Tibial nerve (tissue), 4 donors: ENCODE data around the gene GJA1. TPM values are rescaled to one million over a fixed set of nuclear protein-coding genes. Genes with fewer than 3 reads are reported as not detected.

Experiments
- DNase-seq, 2 donors: peaks; one replicate each; pipeline ENCODE4 v3.0.0-alpha.2; 2019; ENCODE audit warnings: low spot score in 2 of 2
- H3K27ac ChIP-seq, 4 donors: fragments of 200-600 bp; sonication (generic) in 3 of 4; one replicate each; pipeline ENCODE4 v1.5.1; 2017 to 2019; ENCODE audit warnings: mild to moderate bottlenecking in 1 of 4
- H3K27me3 ChIP-seq, 2 donors: fragments of 200-600 bp; sonication (generic) in 1 of 2; one replicate each; pipeline versions ENCODE4 v1.5.1 to v1.6.0; 2017 to 2019
- H3K36me3 ChIP-seq, 3 donors: fragments of 200-600 bp; sonication (generic); one replicate each; pipeline ENCODE4 v1.5.1; 2018 to 2019
- H3K4me1 ChIP-seq, 4 donors: fragments of 200-600 bp; sonication (generic) in 3 of 4; one replicate each; pipeline ENCODE4 v1.5.1; 2017 to 2019
- H3K4me3 ChIP-seq, 4 donors: fragments of 200-600 bp; sonication (generic) in 3 of 4; one replicate each; pipeline ENCODE4 v1.5.1; 2017 to 2019; ENCODE audit warnings: mild to moderate bottlenecking in 1 of 4, moderate library complexity in 1 of 4
- H3K9me3 ChIP-seq, 4 donors: fragments of 200-600 bp; sonication (generic) in 3 of 4; one replicate each; pipeline ENCODE4 v1.5.1; 2017 to 2019
- EP300 ChIP-seq, 2 donors: sonication (generic); formaldehyde crosslinking; IDR thresholded peaks; one replicate each; pipeline ENCODE4 v1.6.1; 2017; ENCODE audit warnings: antibody characterized with exemption in 2 of 2, mild to moderate bottlenecking in 1 of 2
- POLR2A ChIP-seq, 2 donors: fragments of 450-650 bp; IDR thresholded peaks; one replicate each; pipeline ENCODE4 v1.6.1; 2017; ENCODE audit warnings: antibody characterized with exemption in 2 of 2, mild to moderate bottlenecking in 2 of 2, moderate library complexity in 2 of 2
- WGBS, 2 donors: methylation state at CpG; one replicate each; pipeline ENCODE4 v1.1.5; 2018; 5-methylcytosine and 5-hydroxymethylcytosine counted together
- total RNA-seq, 4 donors: library from RNA; depleted of rRNA; stranded (reverse); fragments of >200 nt; gene quantifications; one replicate each; pipeline ENCODE4 v1.1.0, GENCODE V29; 2016
- TF ChIP-seq, protein P1 (sequence below), 5 experiments: fragments of 200-600 bp in 3 of 5; fragments of 450-650 bp in 2 of 5; sonication (generic) in 3 of 5; IDR thresholded peaks; one replicate each; pipeline ENCODE4 v1.5.1; 2016 to 2019; ENCODE audit warnings: antibody characterized with exemption in 5 of 5, mild to moderate bottlenecking in 3 of 5, moderate library complexity in 2 of 5

GJA1 gene
- total RNA-seq, 4 donors from 2014 or later, result 37.7 to 44.7 (median 41.6) TPM

GRCh38 chr6:121451250-121451649, 15.8 kb downstream of the GJA1 start:
- H3K9me3 ChIP-seq, result no peaks in the 10 kb centered on the region
- H3K27ac ChIP-seq, result no peak overlapping the region
- no peak for DNase-seq
- no peaks in the 10 kb centered on the region for H3K27me3 ChIP-seq
- TF ChIP-seq, protein P1, sequence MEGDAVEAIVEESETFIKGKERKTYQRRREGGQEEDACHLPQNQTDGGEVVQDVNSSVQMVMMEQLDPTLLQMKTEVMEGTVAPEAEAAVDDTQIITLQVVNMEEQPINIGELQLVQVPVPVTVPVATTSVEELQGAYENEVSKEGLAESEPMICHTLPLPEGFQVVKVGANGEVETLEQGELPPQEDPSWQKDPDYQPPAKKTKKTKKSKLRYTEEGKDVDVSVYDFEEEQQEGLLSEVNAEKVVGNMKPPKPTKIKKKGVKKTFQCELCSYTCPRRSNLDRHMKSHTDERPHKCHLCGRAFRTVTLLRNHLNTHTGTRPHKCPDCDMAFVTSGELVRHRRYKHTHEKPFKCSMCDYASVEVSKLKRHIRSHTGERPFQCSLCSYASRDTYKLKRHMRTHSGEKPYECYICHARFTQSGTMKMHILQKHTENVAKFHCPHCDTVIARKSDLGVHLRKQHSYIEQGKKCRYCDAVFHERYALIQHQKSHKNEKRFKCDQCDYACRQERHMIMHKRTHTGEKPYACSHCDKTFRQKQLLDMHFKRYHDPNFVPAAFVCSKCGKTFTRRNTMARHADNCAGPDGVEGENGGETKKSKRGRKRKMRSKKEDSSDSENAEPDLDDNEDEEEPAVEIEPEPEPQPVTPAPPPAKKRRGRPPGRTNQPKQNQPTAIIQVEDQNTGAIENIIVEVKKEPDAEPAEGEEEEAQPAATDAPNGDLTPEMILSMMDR (IDR thresholded peaks at IDR 0.05), result no peak
- TF ChIP-seq POLR2A (IDR thresholded peaks at IDR 0.05) (no peak), EP300 (IDR thresholded peaks at IDR 0.05) (no peak)
- no peak overlapping the region for H3K4me3 ChIP-seq
- H3K4me1 ChIP-seq, result no peaks in the 10 kb centered on the region
- peaks cover 0 to 42% (median 0%) of the 10 kb centered on the region in 3 donors for H3K36me3 ChIP-seq

DNA sequence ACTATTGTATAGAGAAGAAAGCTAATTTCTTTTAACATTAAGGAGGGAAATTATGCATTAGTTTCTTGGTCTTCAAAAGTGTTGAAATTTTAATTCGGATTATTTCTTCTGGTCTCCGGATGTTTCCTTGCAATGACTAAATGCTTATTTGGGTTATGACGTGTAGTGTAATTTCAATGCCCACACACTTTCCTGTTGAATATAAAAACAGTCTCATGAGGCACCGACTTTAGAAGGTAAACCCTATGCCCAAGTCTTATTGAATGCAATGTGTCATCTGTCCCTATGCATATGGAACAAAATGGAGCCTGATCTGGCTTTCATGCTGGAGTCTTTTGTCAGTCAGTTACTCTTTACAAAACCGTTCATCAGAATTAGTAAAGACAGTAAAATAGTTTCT, 17.7 kb downstream of the GJA1 start:
- Histone ChIP-seq H3K9me3 (no peaks in the 10 kb centered on the region), H3K4me3 (no peak overlapping the region), H3K36me3 (peaks cover 0 to 23% (median 0%) of the 10 kb centered on the region in 3 donors), H3K27ac (no peak overlapping the region), H3K4me1 (no peaks in the 10 kb centered on the region), H3K27me3 (no peaks in the 10 kb centered on the region)
- 80 to 84% methylated on average over 5 of the region's 5 CpGs for WGBS, 2 donors
- TF ChIP-seq, protein P1 (IDR thresholded peaks at IDR 0.05), result no peak
- DNase-seq, result no peak

DNA sequence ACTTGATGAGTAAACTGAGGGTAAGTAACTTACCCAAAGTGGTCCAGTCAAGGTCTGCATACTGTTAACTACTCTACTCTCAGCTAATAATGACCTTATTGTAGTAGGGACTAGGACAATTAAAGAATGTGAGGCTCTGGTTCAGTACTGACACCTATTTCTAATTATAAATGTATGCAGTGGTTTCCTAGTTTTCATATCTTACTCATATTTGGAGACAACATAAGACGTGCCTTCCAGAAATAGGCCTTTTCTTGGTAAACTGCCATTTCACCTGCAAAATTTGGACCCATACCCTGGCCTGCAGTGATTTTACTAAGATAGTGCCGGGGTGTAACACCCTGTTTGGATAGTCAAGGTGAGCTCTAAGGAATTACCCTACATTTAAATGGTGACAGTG, 24.7 kb downstream of the GJA1 start:
- H3K27me3 ChIP-seq, result no peaks in the 10 kb centered on the region
- TF ChIP-seq POLR2A (IDR thresholded peaks at IDR 0.05) (no peak), EP300 (IDR thresholded peaks at IDR 0.05) (no peak)
- TF ChIP-seq, protein P1 (IDR thresholded peaks at IDR 0.05), result no peak
- 74 to 88% methylated on average over 2 of the region's 2 CpGs for WGBS, 2 donors
- DNase-seq, result no peak
- H3K4me3 ChIP-seq, result no peak overlapping the region
- H3K27ac ChIP-seq, result no peak overlapping the region
- no peaks in the 10 kb centered on the region for H3K9me3 ChIP-seq
- no peaks in the 10 kb centered on the region for H3K4me1 ChIP-seq
- no peaks in the 10 kb centered on the region for H3K36me3 ChIP-seq

DNA sequence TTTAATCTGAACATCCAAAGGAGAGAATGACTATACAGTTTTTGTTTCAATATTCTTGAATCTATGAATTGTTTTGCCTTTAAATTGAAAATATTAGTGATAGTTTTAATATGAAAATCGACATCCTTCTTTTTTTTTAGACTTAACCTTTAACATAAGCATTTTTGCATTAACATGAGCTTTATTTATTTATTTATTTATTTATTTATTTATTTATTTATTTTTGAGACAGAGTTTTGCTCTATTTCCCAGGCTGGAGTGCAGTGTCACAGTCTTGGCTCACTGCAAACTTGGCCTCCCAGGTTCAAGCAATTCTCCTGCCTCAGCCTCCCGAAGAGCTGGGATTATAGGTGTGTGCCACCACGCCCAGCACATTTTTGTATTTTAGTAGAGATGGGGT, 27.6 kb downstream of the GJA1 start:
- H3K27me3 ChIP-seq, result no peaks in the 10 kb centered on the region
- no peak overlapping the region for H3K27ac ChIP-seq
- H3K4me3 ChIP-seq, result no peak overlapping the region
- H3K4me1 ChIP-seq, result no peaks in the 10 kb centered on the region
- no peaks in the 10 kb centered on the region for H3K9me3 ChIP-seq
- TF ChIP-seq, protein P1 (IDR thresholded peaks at IDR 0.05), result no peak
- no peak for TF ChIP-seq POLR2A (IDR thresholded peaks at IDR 0.05)
- TF ChIP-seq EP300 (IDR thresholded peaks at IDR 0.05), result no peak
- no peak for DNase-seq
- H3K36me3 ChIP-seq, result no peaks in the 10 kb centered on the region
- 87 to 90% methylated on average over 3 of the region's 3 CpGs for WGBS, 2 donors

GRCh38 chr6:121465101-121465500, 29.7 kb downstream of the GJA1 start:
- 73 to 77% methylated on average over 6 of the region's 6 CpGs for WGBS, 2 donors
- Histone ChIP-seq H3K4me1 (no peaks in the 10 kb centered on the region), H3K27ac (no peak overlapping the region), H3K36me3 (no peaks in the 10 kb centered on the region), H3K27me3 (no peaks in the 10 kb centered on the region), H3K4me3 (no peak overlapping the region), H3K9me3 (no peaks in the 10 kb centered on the region)
- no peak for DNase-seq
- TF ChIP-seq POLR2A (IDR thresholded peaks at IDR 0.05), result no peak
- TF ChIP-seq, protein P1 (IDR thresholded peaks at IDR 0.05), result no peak
- TF ChIP-seq EP300 (IDR thresholded peaks at IDR 0.05), result no peak
